ENCODE measurements around the gene LRRC37A2. TPM values are rescaled to one million over a fixed set of nuclear protein-coding genes. Genes with fewer than 3 reads are reported as not detected.
"Not testable (repeated sequence)": the region's sequence is repeated elsewhere in the genome, so short reads cannot be mapped to it uniquely, and the experiment has no call there.

LRRC37A2 gene
- total and polyA plus RNA-seq, 4 donors, result 0.13 to 15.7 (median 7.4) TPM

DNA sequence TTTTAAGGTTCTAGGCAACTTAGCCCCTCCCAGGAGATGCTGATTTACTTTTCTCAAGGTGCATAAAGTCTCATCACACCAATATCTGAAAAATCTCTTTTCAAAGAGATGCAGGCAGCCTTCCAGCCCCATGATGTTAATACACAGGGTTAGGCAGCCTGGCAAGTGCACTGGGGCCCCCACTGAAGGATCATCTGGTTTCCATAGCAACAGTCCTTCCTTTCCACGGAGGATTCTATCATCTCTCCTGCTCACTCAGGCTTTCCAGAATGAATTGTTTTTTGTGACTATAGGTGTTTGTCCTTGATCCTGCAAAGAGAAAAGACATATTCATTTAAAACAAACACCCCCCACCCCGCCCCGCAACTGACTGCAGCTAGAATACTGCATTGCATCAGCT, 73.2 kb downstream of the LRRC37A2 start:
- H3K4me3 ChIP-seq (ENCODE audit: low read length in 2 of 2); H3K27me3 ChIP-seq (ENCODE audit: control insufficient read depth in 1 of 2, insufficient read depth in 2 of 2, low read length in 1 of 2); H3K27ac ChIP-seq (ENCODE audit: low read depth in 1 of 2, low read length in 2 of 2); H3K36me3 ChIP-seq (ENCODE audit: control insufficient read depth in 1 of 2, insufficient read depth in 2 of 2, low read length in 1 of 2); DNase-seq; H3K4me1 ChIP-seq (ENCODE audit: control insufficient read depth in 1 of 2, insufficient read depth in 2 of 2, low read length in 2 of 2); ATAC-seq (ENCODE audit: low FRiP score); intact Hi-C loops (cut with DNase I); H3K9me3 ChIP-seq (ENCODE audit: control insufficient read depth, low read length): not testable (repeated sequence)
- no CpG with 5 or more reads among the region's 3 CpGs for WGBS, 2 donors

DNA sequence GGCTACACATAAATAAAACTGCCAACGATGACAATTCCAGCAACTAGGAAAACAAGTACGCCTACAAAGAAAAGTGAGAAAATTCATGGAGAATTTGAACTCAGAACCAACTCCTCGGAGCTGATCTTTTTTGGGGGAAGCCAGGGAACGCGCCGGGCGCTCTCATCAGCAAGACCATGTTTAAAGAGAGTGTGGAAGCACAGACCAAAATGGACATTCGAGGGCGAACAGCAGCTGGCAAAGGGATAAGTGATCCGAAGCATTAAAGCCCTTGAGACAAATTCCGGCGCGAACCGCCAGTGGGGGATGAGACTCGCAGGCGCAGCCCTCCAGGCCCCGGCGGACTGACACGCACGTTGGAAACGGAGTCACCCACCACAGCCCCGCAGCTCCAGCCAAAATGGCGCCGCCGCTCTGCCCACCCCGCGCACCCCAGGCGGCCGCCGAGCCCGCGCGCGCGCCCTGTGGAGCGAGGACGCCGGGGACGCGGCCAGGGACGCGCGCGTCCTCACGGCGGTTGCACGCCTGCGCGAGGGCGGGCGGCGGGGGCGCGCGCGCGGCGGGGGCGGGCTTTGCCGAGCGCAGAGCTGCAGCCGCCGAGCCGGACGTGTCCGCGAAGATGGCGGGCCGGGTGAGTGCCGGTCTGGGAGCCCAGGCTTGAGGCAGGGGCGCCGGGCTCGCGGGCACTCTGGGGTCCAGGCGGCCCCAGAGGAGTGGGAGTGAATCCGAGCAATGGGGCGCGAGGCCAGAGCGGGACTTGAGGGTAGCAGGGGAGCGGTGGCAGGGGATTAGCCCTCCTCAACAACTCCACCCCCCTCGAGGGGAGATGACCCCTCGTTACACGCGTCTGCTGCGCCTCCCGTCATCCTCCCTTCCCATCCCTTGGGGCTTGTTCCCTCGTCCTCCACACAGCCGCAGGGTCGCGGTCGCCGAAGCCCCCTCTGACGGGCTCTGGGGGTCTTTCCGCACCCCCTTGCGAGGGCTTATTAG, 78.2 kb downstream of the LRRC37A2 start, which contains the start of gene NSF:
Gene NSF (plus strand): TSS at position 513 of the 990 bp plus-strand sequence. CDS start 107 bp downstream, at position 620.
- no CpG with 5 or more reads among the region's 95 CpGs for WGBS, 2 donors
- H3K4me1 ChIP-seq (ENCODE audit: control insufficient read depth in 1 of 2, insufficient read depth in 2 of 2, low read length in 2 of 2); H3K36me3 ChIP-seq (ENCODE audit: control insufficient read depth in 1 of 2, insufficient read depth in 2 of 2, low read length in 1 of 2); H3K27ac ChIP-seq (ENCODE audit: low read depth in 1 of 2, low read length in 2 of 2); H3K27me3 ChIP-seq (ENCODE audit: control insufficient read depth in 1 of 2, insufficient read depth in 2 of 2, low read length in 1 of 2); intact Hi-C loops (cut with DNase I); DNase-seq; H3K9me3 ChIP-seq (ENCODE audit: control insufficient read depth, low read length); H3K4me3 ChIP-seq (ENCODE audit: low read length in 2 of 2): not testable (repeated sequence)
- ATAC-seq (ENCODE audit: low FRiP score), result peak; percentile 95

DNA sequence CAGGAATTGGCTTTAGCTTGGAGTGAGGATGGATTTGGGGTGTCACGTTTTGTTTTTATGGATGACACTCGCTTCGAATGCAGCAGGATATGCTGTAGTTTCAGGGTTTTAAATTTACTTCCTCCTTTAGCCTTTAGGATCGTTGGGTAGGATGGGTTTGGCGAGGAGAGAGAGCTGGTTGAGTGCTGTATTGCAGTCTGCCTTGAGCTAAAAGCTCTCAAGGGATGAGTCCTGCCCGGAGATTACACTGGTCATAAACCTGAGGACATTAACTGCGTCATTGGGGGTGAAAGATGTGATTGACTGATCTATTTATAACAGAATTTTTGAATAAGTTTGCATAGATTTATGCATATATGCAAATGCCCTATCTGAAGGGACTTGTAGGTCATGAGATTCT, 79.1 kb downstream of the LRRC37A2 start:
- WGBS, 2 donors, result no CpG with 5 or more reads among the region's 7 CpGs
- ATAC-seq (ENCODE audit: low FRiP score), result not testable (repeated sequence)

DNA sequence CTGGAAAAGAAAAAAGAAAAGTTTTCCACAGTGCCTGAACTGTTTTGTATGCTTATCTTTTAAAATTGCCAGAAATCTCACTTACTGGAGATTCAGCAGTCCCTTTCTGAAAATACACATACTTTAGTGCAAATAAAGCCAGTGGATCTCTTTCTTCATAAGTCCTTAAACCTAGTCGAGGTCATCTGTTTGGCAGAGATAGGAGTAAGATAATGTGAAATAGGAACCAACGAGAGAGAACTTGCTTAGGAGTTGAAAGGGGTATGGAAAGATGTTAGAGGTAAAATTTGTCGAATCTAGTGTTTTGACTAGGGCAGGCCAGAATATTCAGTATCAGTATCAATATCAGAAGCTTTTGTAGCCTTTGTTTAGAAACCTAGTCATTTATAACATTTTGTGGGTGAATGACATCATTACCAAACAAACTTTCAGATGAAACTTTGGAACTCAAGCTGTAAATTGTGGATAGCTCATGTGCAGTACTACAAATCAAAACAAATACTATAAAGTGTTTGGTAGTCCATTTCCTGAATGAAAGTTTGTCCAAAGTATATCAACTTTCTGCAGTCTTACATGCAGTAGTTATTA, 86.2 kb downstream of the LRRC37A2 start:
- intact Hi-C loops (cut with DNase I); H3K4me3 ChIP-seq (ENCODE audit: low read length in 2 of 2); H3K27ac ChIP-seq (ENCODE audit: low read depth in 1 of 2, low read length in 2 of 2); ATAC-seq (ENCODE audit: low FRiP score); H3K27me3 ChIP-seq (ENCODE audit: control insufficient read depth in 1 of 2, insufficient read depth in 2 of 2, low read length in 1 of 2); DNase-seq; H3K36me3 ChIP-seq (ENCODE audit: control insufficient read depth in 1 of 2, insufficient read depth in 2 of 2, low read length in 1 of 2); H3K4me1 ChIP-seq (ENCODE audit: control insufficient read depth in 1 of 2, insufficient read depth in 2 of 2, low read length in 2 of 2); H3K9me3 ChIP-seq (ENCODE audit: control insufficient read depth, low read length): not testable (repeated sequence)
- WGBS, 2 donors, result 21 to 42% methylated on average over 2 of the region's 3 CpGs

More for the DNA sequence above, 79.1 kb downstream of the LRRC37A2 start:
- H3K9me3 ChIP-seq (ENCODE audit: control insufficient read depth, low read length); H3K4me3 ChIP-seq (ENCODE audit: low read length in 2 of 2); intact Hi-C loops (cut with DNase I); H3K27me3 ChIP-seq (ENCODE audit: control insufficient read depth in 1 of 2, insufficient read depth in 2 of 2, low read length in 1 of 2); H3K27ac ChIP-seq (ENCODE audit: low read depth in 1 of 2, low read length in 2 of 2); H3K4me1 ChIP-seq (ENCODE audit: control insufficient read depth in 1 of 2, insufficient read depth in 2 of 2, low read length in 2 of 2); H3K36me3 ChIP-seq (ENCODE audit: control insufficient read depth in 1 of 2, insufficient read depth in 2 of 2, low read length in 1 of 2); DNase-seq: not testable (repeated sequence)

DNA sequence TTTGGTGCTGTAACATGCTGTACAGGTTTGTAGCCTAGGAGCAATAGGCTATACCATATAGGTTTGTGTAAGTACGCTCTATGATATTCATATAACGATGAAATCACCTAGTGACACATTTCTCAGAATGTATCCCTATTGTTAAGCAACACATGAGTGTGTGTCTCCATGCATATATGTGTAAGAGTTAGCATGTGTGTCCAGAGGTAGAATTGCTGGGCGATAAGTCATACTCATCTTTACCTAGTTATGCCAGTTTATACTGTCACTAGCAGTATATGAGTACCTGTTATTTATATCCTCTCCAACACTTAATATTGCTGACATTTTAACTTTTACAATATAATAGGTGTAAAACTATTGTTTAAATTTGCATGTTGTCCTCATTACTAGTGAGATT, 88.5 kb downstream of the LRRC37A2 start:
- DNase-seq; H3K27me3 ChIP-seq (ENCODE audit: control insufficient read depth in 1 of 2, insufficient read depth in 2 of 2, low read length in 1 of 2); H3K9me3 ChIP-seq (ENCODE audit: control insufficient read depth, low read length); H3K36me3 ChIP-seq (ENCODE audit: control insufficient read depth in 1 of 2, insufficient read depth in 2 of 2, low read length in 1 of 2); ATAC-seq (ENCODE audit: low FRiP score); H3K4me1 ChIP-seq (ENCODE audit: control insufficient read depth in 1 of 2, insufficient read depth in 2 of 2, low read length in 2 of 2); H3K4me3 ChIP-seq (ENCODE audit: low read length in 2 of 2); H3K27ac ChIP-seq (ENCODE audit: low read depth in 1 of 2, low read length in 2 of 2); intact Hi-C loops (cut with DNase I): not testable (repeated sequence)
- no CpG with 5 or more reads among the region's 3 CpGs for whole genome bisulfite sequencing, 2 donors

DNA sequence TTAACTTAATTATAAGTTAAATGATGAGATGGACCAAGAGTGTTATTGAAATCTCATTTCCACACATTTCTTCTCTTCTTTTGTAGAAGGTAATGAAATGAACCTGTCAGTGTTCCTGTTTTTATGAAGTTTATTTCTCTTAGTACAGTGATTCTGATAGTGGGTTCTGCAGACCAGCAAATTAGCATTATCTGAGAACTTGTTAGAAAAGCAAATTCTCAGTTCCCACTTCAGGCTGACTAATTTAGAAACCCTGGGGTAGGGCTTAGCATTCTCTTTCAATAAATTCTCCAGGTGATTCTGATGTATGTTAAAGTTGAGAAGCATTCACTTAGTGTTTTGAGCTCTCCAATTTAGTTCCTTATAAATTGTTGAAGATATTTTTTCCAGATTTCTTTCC, 90.9 kb downstream of the LRRC37A2 start:
- H3K4me1 ChIP-seq (ENCODE audit: control insufficient read depth in 1 of 2, insufficient read depth in 2 of 2, low read length in 2 of 2); ATAC-seq (ENCODE audit: low FRiP score); H3K36me3 ChIP-seq (ENCODE audit: control insufficient read depth in 1 of 2, insufficient read depth in 2 of 2, low read length in 1 of 2); H3K27me3 ChIP-seq (ENCODE audit: control insufficient read depth in 1 of 2, insufficient read depth in 2 of 2, low read length in 1 of 2); intact Hi-C loops (cut with DNase I); H3K4me3 ChIP-seq (ENCODE audit: low read length in 2 of 2); H3K9me3 ChIP-seq (ENCODE audit: control insufficient read depth, low read length); DNase-seq; H3K27ac ChIP-seq (ENCODE audit: low read depth in 1 of 2, low read length in 2 of 2): not testable (repeated sequence)

Other genes with a start within 250 kb of the LRRC37A2 start
- gene LRRC37A, start 217.3 kb upstream of the LRRC37A2 start, total RNA-seq, result 1 to 10 TPM; 5.1 to 7.7 TPM
- 1 to 10 TPM; 1.0 to 1.7 TPM for gene LRRC37A, start 217.3 kb upstream of the LRRC37A2 start, polyA plus RNA-seq
- gene ARL17B, start 150.7 kb upstream of the LRRC37A2 start, total RNA-seq, result 10 to 100 TPM in 1 of 2 donors, 1 to 10 TPM in 1; 9.4 to 16.3 TPM
- gene ARL17B, start 150.7 kb upstream of the LRRC37A2 start, polyA plus RNA-seq, result 10 to 100 TPM in 1 of 2 donors, 1 to 10 TPM in 1; 6.0 to 19.9 TPM
- 10 to 100 TPM; 12.8 to 13.2 TPM for gene ARL17A, start 67.2 kb downstream of the LRRC37A2 start, total RNA-seq
- gene ARL17A, start 67.2 kb downstream of the LRRC37A2 start, polyA plus RNA-seq, result 1 to 10 TPM; 4.7 to 6.9 TPM
- gene NSF, start 78.2 kb downstream of the LRRC37A2 start, total RNA-seq, result 10 to 100 TPM; 32.1 to 34.5 TPM
- 10 to 100 TPM; 10.6 to 13.8 TPM for gene NSF, start 78.2 kb downstream of the LRRC37A2 start, polyA plus RNA-seq